Loucy (cell line): ENCODE data around the gene DCUN1D4.
A peak's percentile ranks its signal among the peaks of the same experiment; 100 is the strongest.

Experiments
- H2AFZ ChIP-seq: fragments of 200-600 bp; sonication (generic); 2 replicates; pipeline ENCODE4 v1.6.0; 2016; ENCODE audit warnings: antibody characterized with exemption, mild to moderate bottlenecking, low read length, moderate library complexity
- H3F3A ChIP-seq: fragments of 200-600 bp; 2 replicates; pipeline ENCODE4 v1.6.0; 2016; ENCODE audit warnings: antibody characterized with exemption, low read depth, mild to moderate bottlenecking
- H3K27me3 ChIP-seq: fragments of 200-600 bp; sonication (generic); 2 replicates; pipeline ENCODE4 v1.6.1; 2014; ENCODE audit warnings: low read length, mild to moderate bottlenecking; ENCODE audit not compliant: insufficient read depth, poor library complexity, severe bottlenecking
- H3K36me3 ChIP-seq: fragments of 200-600 bp; sonication (generic); 2 replicates; pipeline ENCODE4 v1.6.1; 2016; ENCODE audit warnings: low read length; ENCODE audit not compliant: insufficient read depth
- H3K4me1 ChIP-seq: fragments of 200-600 bp; sonication (generic); 2 replicates; pipeline ENCODE4 v1.5.1; 2014; ENCODE audit warnings: low read length, mild to moderate bottlenecking; ENCODE audit not compliant: insufficient read depth, poor library complexity, severe bottlenecking
- H3K4me2 ChIP-seq: fragments of 200-600 bp; sonication (generic); 2 replicates; pipeline ENCODE4 v1.6.0; 2014; ENCODE audit warnings: antibody characterized with exemption, low read length, low read depth, mild to moderate bottlenecking; ENCODE audit not compliant: poor library complexity, severe bottlenecking
- H3K4me3 ChIP-seq: fragments of 200-600 bp; sonication (generic); 2 replicates; pipeline ENCODE4 v1.5.1; 2014; ENCODE audit warnings: low read length, mild to moderate bottlenecking, mixed read lengths; ENCODE audit not compliant: poor library complexity, severe bottlenecking
- H3K79me2 ChIP-seq: fragments of 200-600 bp; sonication (generic); 2 replicates; pipeline ENCODE4 v1.6.1; 2014; ENCODE audit warnings: low read length; ENCODE audit not compliant: insufficient read depth
- H3K9ac ChIP-seq: fragments of 200-600 bp; sonication (generic); 2 replicates; pipeline ENCODE4 v1.6.0; 2014; ENCODE audit warnings: mild to moderate bottlenecking, low read depth, low read length, moderate library complexity; ENCODE audit not compliant: poor library complexity, severe bottlenecking
- H3K9me2 ChIP-seq: fragments of 200-600 bp; sonication (generic); replicated peaks from 2 replicates; pipeline ENCODE4 v1.6.1; 2016; ENCODE audit warnings: low read depth, low read length, mixed read lengths
- H3K9me3 ChIP-seq: fragments of 200-600 bp; sonication (generic); 2 replicates; pipeline ENCODE4 v1.6.1; 2014; ENCODE audit warnings: mild to moderate bottlenecking, antibody characterized with exemption, low read length, low read depth; ENCODE audit not compliant: insufficient read depth
- H4K20me1 ChIP-seq: fragments of 200-600 bp; sonication (generic); 2 replicates; pipeline ENCODE4 v1.6.0; 2014; ENCODE audit warnings: antibody characterized with exemption, low read length, mild to moderate bottlenecking; ENCODE audit not compliant: insufficient read depth, poor library complexity, severe bottlenecking
- CTCF ChIP-seq: fragments of 200-600 bp; sonication (generic); conservative IDR thresholded peaks from 2 replicates; pipeline ENCODE4 v1.5.1; 2014; ENCODE audit warnings: mild to moderate bottlenecking, antibody characterized with exemption, low read length
- EZH2phosphoT487 ChIP-seq: fragments of 200-600 bp; IDR thresholded peaks from 2 replicates; pipeline ENCODE4 v1.6.1; 2018; ENCODE audit warnings: antibody characterized with exemption, mild to moderate bottlenecking, moderate library complexity, borderline replicate concordance

DCUN1D4 gene

GRCh38 chr4:51840781-51841180, 2.2 kb upstream of the DCUN1D4 start:
- Histone ChIP-seq H4K20me1 (peaks cover 10% of the 10 kb centered on the region), H3K4me1 (peaks cover 16% of the 10 kb centered on the region), H3K9me3 (no peaks in the 10 kb centered on the region), H3K4me3 (no peak overlapping the region), H3K9ac (no peak overlapping the region), H3K4me2 (no peak overlapping the region), H3K27me3 (no peaks in the 10 kb centered on the region), H2AFZ (no peak overlapping the region), H3K9me2 (no peaks in the 10 kb centered on the region), H3K36me3 (no peaks in the 10 kb centered on the region), H3F3A (no peaks in the 10 kb centered on the region), H3K79me2 (peaks cover 20% of the 10 kb centered on the region)
- no peak for TF ChIP-seq EZH2phosphoT487
- no peak for TF ChIP-seq CTCF

GRCh38 chr4:51842167-51842553, 793 bp upstream of the DCUN1D4 start:
- H3K9me2 ChIP-seq: no peaks in the 10 kb centered on the region
- peaks cover 10% of the 10 kb centered on the region for H3K4me1 ChIP-seq
- H2AFZ ChIP-seq: peak overlapping the region; percentile 99
- TF ChIP-seq CTCF: no peak
- TF ChIP-seq EZH2phosphoT487: no peak
- no peaks in the 10 kb centered on the region for H3F3A ChIP-seq
- H3K79me2 ChIP-seq: peaks cover 34% of the 10 kb centered on the region
- H3K9ac ChIP-seq: peak overlapping the region; percentile 75
- peak overlapping the region; percentile 86 for H3K4me2 ChIP-seq
- no peaks in the 10 kb centered on the region for H3K36me3 ChIP-seq
- peak overlapping the region; percentile 94 for H3K4me3 ChIP-seq
- H3K27me3 ChIP-seq: no peaks in the 10 kb centered on the region
- peaks cover 22% of the 10 kb centered on the region for H4K20me1 ChIP-seq
- no peaks in the 10 kb centered on the region for H3K9me3 ChIP-seq

- Histone ChIP-seq H3K4me3 (peak overlapping the region; percentile 94), H3F3A (no peaks in the 10 kb centered on the region), H3K9ac (peak overlapping the region; percentile 77), H4K20me1 (peaks cover 26% of the 10 kb centered on the region), H3K36me3 (no peaks in the 10 kb centered on the region), H3K4me1 (peaks cover 13% of the 10 kb centered on the region), H3K9me3 (no peaks in the 10 kb centered on the region), H3K4me2 (peak overlapping the region; percentile 87), H2AFZ (peak overlapping the region; percentile 68; the same call in 1 of the 2 replicates), H3K9me2 (no peaks in the 10 kb centered on the region), H3K27me3 (no peaks in the 10 kb centered on the region), H3K79me2 (peaks cover 48% of the 10 kb centered on the region)
- TF ChIP-seq EZH2phosphoT487: no peak
- no peak for TF ChIP-seq CTCF
Measured at GRCh38 chr4:51843309-51844152, 578 bp downstream of the DCUN1D4 start.
